Natural killer cell (primary cell): ENCODE data around the gene BBLN. TPM values are rescaled to one million over a fixed set of nuclear protein-coding genes. Genes with fewer than 3 reads are reported as not detected.

Experiments used
- ATAC-seq, 3 donors: fragments of 150-1000 bp in 2 of 3; fragments of 200-7000 bp in 1 of 3; cut with Tn5 transposase; 1 replicate in 1 of 3; 2 replicates in 2 of 3; pipeline ENCODE4 v1.10.0; 2021; ENCODE audit warnings: mild to moderate bottlenecking in 2 of 3, moderate library complexity in 2 of 3
- DNase-seq, 2 donors: peaks; one replicate each; pipeline versions ENCODE4 v3.0.0 to v3.0.0-alpha.2; 2013 to 2021; ENCODE audit warnings: mixed read lengths in 1 of 2
- H3K27ac ChIP-seq: one replicate; pipeline ENCODE4 v1.5.1; 2013; ENCODE audit warnings: mild to moderate bottlenecking, low read length
- H3K27me3 ChIP-seq: one replicate; pipeline ENCODE4 v1.6.1; 2013; ENCODE audit warnings: low read length; ENCODE audit not compliant: control insufficient read depth, insufficient read depth
- H3K36me3 ChIP-seq: one replicate; pipeline ENCODE4 v1.6.1; 2013; ENCODE audit warnings: low read length; ENCODE audit not compliant: control insufficient read depth, insufficient read depth
- H3K4me1 ChIP-seq: one replicate; pipeline ENCODE4 v1.6.1; 2013; ENCODE audit warnings: low read length; ENCODE audit not compliant: control insufficient read depth, insufficient read depth
- H3K4me3 ChIP-seq: one replicate; pipeline ENCODE4 v1.5.1; 2013; ENCODE audit warnings: low read length
- H3K9me3 ChIP-seq: one replicate; pipeline ENCODE4 v1.6.1; 2013; ENCODE audit warnings: low read length; ENCODE audit not compliant: control insufficient read depth, insufficient read depth
- H3K27ac Mint-ChIP-seq, 2 donors: one replicate each; pipeline ENCODE4 v1.8.0; 2022; ENCODE audit warnings: mild to moderate bottlenecking in 2 of 2, mixed read lengths in 2 of 2, moderate library complexity in 1 of 2
- H3K27me3 Mint-ChIP-seq, 2 donors: one replicate each; pipeline ENCODE4 v1.8.0; 2022; ENCODE audit warnings: low read depth in 2 of 2, mixed read lengths in 2 of 2
- H3K36me3 Mint-ChIP-seq: one replicate; pipeline ENCODE4 v1.8.0; 2022; ENCODE audit warnings: mixed read lengths
- H3K4me1 Mint-ChIP-seq, 2 donors: one replicate each; pipeline ENCODE4 v1.8.0; 2022; ENCODE audit warnings: mixed read lengths in 2 of 2
- H3K4me3 Mint-ChIP-seq: one replicate; pipeline ENCODE4 v1.8.0; 2022; ENCODE audit warnings: mild to moderate bottlenecking, moderate library complexity, mixed read lengths
- H3K9me3 Mint-ChIP-seq, 2 donors: one replicate each; pipeline ENCODE4 v1.8.0; 2022; ENCODE audit warnings: mixed read lengths in 2 of 2
- WGBS: methylation state at CpG from one replicate; pipeline ENCODE4 v1.1.7; 2013; ENCODE audit warnings: missing lambda C conversion rate; ENCODE audit not compliant: insufficient coverage; 5-methylcytosine and 5-hydroxymethylcytosine counted together
- intact Hi-C: fragments of 100-400 bp; cut with micrococcal nuclease; formaldehyde crosslinking; loops from one replicate; pipeline ENCODE4 v1.14.2; 2022
- total RNA-seq, 4 donors: library from RNA; stranded (reverse); fragments of 120-200 nt in 1 of 4; gene quantifications; one replicate each; pipeline versions ENCODE4 v1.2.3 to v1.2.4, GENCODE V29; 2013 to 2022
- TF ChIP-seq, protein P1 (sequence below): fragments of 200-600 bp; IDR thresholded peaks from one replicate; pipeline ENCODE4 v1.8.0; 2022; ENCODE audit warnings: antibody characterized with exemption

BBLN gene
- total RNA-seq, 3 donors from 2014 or later (not counting 1 experiment from before 2014, with no cell fraction given): 61.8 to 74.0 (median 69.3) TPM

GRCh38 chr9:128152133-128153059, 7.7 kb upstream of the BBLN start:
- Mint-ChIP-seq H3K27me3 (no peaks in the 10 kb centered on the region), H3K36me3 (no peaks in the 10 kb centered on the region), H3K4me3 (no peak overlapping the region), H3K4me1 (peaks cover 0 to 6% of the 10 kb centered on the region in 2 donors), H3K9me3 (no peaks in the 10 kb centered on the region), H3K27ac (no peak overlapping the region)
- H3K4me1 ChIP-seq: no peaks in the 10 kb centered on the region
- WGBS: 94% methylated on average over 13 of the region's 13 CpGs
- TF ChIP-seq, protein P1, sequence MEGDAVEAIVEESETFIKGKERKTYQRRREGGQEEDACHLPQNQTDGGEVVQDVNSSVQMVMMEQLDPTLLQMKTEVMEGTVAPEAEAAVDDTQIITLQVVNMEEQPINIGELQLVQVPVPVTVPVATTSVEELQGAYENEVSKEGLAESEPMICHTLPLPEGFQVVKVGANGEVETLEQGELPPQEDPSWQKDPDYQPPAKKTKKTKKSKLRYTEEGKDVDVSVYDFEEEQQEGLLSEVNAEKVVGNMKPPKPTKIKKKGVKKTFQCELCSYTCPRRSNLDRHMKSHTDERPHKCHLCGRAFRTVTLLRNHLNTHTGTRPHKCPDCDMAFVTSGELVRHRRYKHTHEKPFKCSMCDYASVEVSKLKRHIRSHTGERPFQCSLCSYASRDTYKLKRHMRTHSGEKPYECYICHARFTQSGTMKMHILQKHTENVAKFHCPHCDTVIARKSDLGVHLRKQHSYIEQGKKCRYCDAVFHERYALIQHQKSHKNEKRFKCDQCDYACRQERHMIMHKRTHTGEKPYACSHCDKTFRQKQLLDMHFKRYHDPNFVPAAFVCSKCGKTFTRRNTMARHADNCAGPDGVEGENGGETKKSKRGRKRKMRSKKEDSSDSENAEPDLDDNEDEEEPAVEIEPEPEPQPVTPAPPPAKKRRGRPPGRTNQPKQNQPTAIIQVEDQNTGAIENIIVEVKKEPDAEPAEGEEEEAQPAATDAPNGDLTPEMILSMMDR: no peak
- no peak overlapping the region for H3K4me3 ChIP-seq
- no peak overlapping the region for H3K27ac ChIP-seq
- intact Hi-C loops: no loop called here
- H3K36me3 ChIP-seq: no peaks in the 10 kb centered on the region
- no peaks in the 10 kb centered on the region for H3K27me3 ChIP-seq
- no peak for ATAC-seq
- no peak for DNase-seq
- H3K9me3 ChIP-seq: no peaks in the 10 kb centered on the region

DNA sequence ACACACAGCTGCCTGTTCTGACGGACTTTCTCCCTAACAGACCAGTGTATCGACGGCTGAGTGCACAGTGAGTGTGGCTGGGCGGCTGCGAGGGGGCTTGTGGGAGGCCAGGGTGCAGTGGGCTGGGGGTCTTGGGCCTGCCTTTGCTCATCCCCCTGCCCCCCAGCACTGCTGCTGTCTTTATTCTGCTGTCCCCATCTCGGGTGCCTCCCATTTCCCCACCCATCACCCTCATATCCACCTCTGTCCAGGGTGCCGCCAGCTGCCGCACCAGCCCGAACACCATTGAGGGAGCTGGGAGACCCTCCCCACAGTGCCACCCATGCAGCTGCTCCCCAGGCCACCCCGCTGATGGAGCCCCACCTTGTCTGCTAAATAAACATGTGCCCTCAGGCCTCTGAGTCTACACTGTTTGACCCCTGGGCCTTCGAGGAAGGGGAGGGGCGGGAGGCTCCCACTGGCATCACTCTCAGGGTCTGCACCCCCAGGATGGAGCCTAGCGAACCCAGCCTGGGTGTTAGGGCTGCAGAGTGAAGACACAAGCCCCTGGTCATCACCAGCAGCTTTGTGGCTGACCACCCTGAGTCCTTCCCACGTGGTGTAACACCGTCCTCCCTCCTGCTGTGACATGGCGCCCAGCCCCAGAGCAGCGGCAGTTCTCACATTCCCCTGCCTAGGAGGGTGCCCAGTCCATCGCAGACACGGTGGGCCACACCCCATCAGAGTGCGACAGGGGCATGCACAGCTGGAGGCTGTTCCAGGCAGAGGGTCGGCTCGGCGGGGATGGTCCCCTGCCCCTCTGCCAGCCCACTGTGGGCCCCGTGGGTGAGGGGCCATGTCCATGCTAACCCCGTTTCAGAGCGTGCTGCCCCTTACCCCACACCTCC, 6.8 kb upstream of the BBLN start:
- Mint-ChIP-seq H3K27me3 (no peaks in the 10 kb centered on the region), H3K27ac (no peak overlapping the region), H3K36me3 (no peaks in the 10 kb centered on the region), H3K4me1 (peaks cover 0 to 6% of the 10 kb centered on the region in 2 donors), H3K9me3 (no peaks in the 10 kb centered on the region), H3K4me3 (no peak overlapping the region)
- Histone ChIP-seq H3K4me1 (no peaks in the 10 kb centered on the region), H3K36me3 (no peaks in the 10 kb centered on the region), H3K9me3 (no peaks in the 10 kb centered on the region), H3K4me3 (no peak overlapping the region), H3K27ac (no peak overlapping the region), H3K27me3 (no peaks in the 10 kb centered on the region)
- 85% methylated on average over 26 of the region's 26 CpGs for WGBS
- TF ChIP-seq, protein P1: no peak
- ATAC-seq: no peak
- intact Hi-C loops: no loop called here
- no peak for DNase-seq

- H3K4me3 Mint-ChIP-seq: no peak overlapping the region
- H3K4me1 Mint-ChIP-seq: peaks cover 0 to 7% of the 10 kb centered on the region in 2 donors
- no peaks in the 10 kb centered on the region for H3K36me3 Mint-ChIP-seq
- ATAC-seq (no peak), DNase-seq (no peak)
- intact Hi-C loops: no loop called here
- no peak overlapping the region for H3K27ac Mint-ChIP-seq
- H3K27ac ChIP-seq: no peak overlapping the region
- H3K9me3 ChIP-seq: no peaks in the 10 kb centered on the region
- 93% methylated on average over 12 of the region's 13 CpGs for WGBS
- no peaks in the 10 kb centered on the region for H3K36me3 ChIP-seq
- no peaks in the 10 kb centered on the region for H3K27me3 ChIP-seq
- TF ChIP-seq, protein P1: no peak
- peaks cover under 1% of the 10 kb centered on the region for H3K4me1 ChIP-seq
- no peak overlapping the region for H3K4me3 ChIP-seq
- no peaks in the 10 kb centered on the region for H3K27me3 Mint-ChIP-seq
- H3K9me3 Mint-ChIP-seq: no peaks in the 10 kb centered on the region
Observed at GRCh38 chr9:128153947-128154695, 5.9 kb upstream of the BBLN start.
